ENCODE measurements around the gene RFC4. TPM values are rescaled to one million over a fixed set of nuclear protein-coding genes. Genes with fewer than 3 reads are reported as not detected.
A peak's percentile ranks its signal among the peaks of the same experiment; 100 is the strongest.

RFC4 gene
- total and polyA plus RNA-seq, 2 experiments from 2014 or later = 73.3 to 107 TPM

- Histone ChIP-seq H2AFZ (no peak overlapping the region), H3K27ac (ENCODE audit: low read depth) (peak overlapping the region; percentile 100), H4K20me1 (replicated peaks; ENCODE audit: insufficient read depth) (peaks cover 48% of the 10 kb centered on the region), H3K79me2 (replicated peaks; ENCODE audit: insufficient read depth) (peaks cover 49% of the 10 kb centered on the region), H3K27me3 (ENCODE audit: insufficient read depth) (no peaks in the 10 kb centered on the region), H3K4me3 (peak overlapping the region; percentile 99), H3K36me3 (ENCODE audit: insufficient read depth) (peaks cover 72% of the 10 kb centered on the region), H3K4me2 (peak overlapping the region; percentile 99; the same call in 1 of the 2 replicates), H3F3A (replicated peaks; ENCODE audit: low read depth) (peaks cover 89% of the 10 kb centered on the region), H3K9me2 (ENCODE audit: insufficient read depth) (no peaks in the 10 kb centered on the region), H3K4me1 (ENCODE audit: insufficient read depth) (peaks cover 8% of the 10 kb centered on the region)
- no peak for ATAC-seq
- Mint-ChIP-seq H3K36me3 (ENCODE audit: low read depth) (peaks cover 98% of the 10 kb centered on the region), H3K4me1 (peaks cover 19% of the 10 kb centered on the region), H3K4me3 (peak overlapping the region; percentile 99), H3K27ac (peak overlapping the region; percentile 64), H3K9me3 (peaks cover 12% of the 10 kb centered on the region), H3K27me3 (ENCODE audit: insufficient read depth, low read depth, poor library complexity) (peaks cover 42% of the 10 kb centered on the region)
- no peak for TF ChIP-seq ZNF462 (CRISPR knock-in tag; IDR thresholded peaks at IDR 0.05)
- TF ChIP-seq POLR2AphosphoS5 (IDR thresholded peaks at IDR 0.05; ENCODE audit: low read depth) = peak; percentile 26; the same call in 1 of the 2 replicates
- DNase-seq (ENCODE audit: low spot score) = no peak
These were observed 18.4 kb downstream of the RFC4 start for GRCh38 chr3:186787642-186788481.

GRCh38 chr3:186786922-186787321, 19.4 kb downstream of the RFC4 start:
- peak overlapping the region; percentile 99 for H3K4me3 Mint-ChIP-seq
- peak overlapping the region; percentile 100 for H3K27ac ChIP-seq (ENCODE audit: low read depth)
- H3K9me2 ChIP-seq (ENCODE audit: insufficient read depth) = no peaks in the 10 kb centered on the region
- no peak overlapping the region for H2AFZ ChIP-seq
- H3K4me1 Mint-ChIP-seq = peaks cover 20% of the 10 kb centered on the region
- peak overlapping the region; percentile 99 for H3K4me3 ChIP-seq
- peaks cover 62% of the 10 kb centered on the region for H3K36me3 ChIP-seq (ENCODE audit: insufficient read depth)
- peaks cover 12% of the 10 kb centered on the region for H3K9me3 Mint-ChIP-seq
- ATAC-seq (no peak), DNase-seq (ENCODE audit: low spot score) (no peak)
- H3K4me1 ChIP-seq (ENCODE audit: insufficient read depth) = peaks cover 15% of the 10 kb centered on the region
- peaks cover 46% of the 10 kb centered on the region for H3K27me3 Mint-ChIP-seq (ENCODE audit: insufficient read depth, low read depth, poor library complexity)
- peaks cover 81% of the 10 kb centered on the region for H3F3A ChIP-seq (replicated peaks; ENCODE audit: low read depth)
- peaks cover 88% of the 10 kb centered on the region for H3K36me3 Mint-ChIP-seq (ENCODE audit: low read depth)
- peaks cover 48% of the 10 kb centered on the region for H4K20me1 ChIP-seq (replicated peaks; ENCODE audit: insufficient read depth)
- peak overlapping the region; percentile 99 for H3K4me2 ChIP-seq
- H3K27ac Mint-ChIP-seq = no peak overlapping the region
- peaks cover 49% of the 10 kb centered on the region for H3K79me2 ChIP-seq (replicated peaks; ENCODE audit: insufficient read depth)
- H3K27me3 ChIP-seq (ENCODE audit: insufficient read depth) = no peaks in the 10 kb centered on the region
- TF ChIP-seq ZNF114 (CRISPR knock-in tag; IDR thresholded peaks at IDR 0.05) (no peak), STAT1 (IDR thresholded peaks at IDR 0.05; ENCODE audit: unreplicated experiment) (no peak), ZNF331 (CRISPR knock-in tag; IDR thresholded peaks at IDR 0.05; ENCODE audit: low read depth) (no peak), ZNF462 (CRISPR knock-in tag; IDR thresholded peaks at IDR 0.05) (no peak)
